ENCODE measurements around the gene DDIT3. TPM values are rescaled to one million over a fixed set of nuclear protein-coding genes. Genes with fewer than 3 reads are reported as not detected.
"Not testable (repeated sequence)": the region's sequence is repeated elsewhere in the genome, so short reads cannot be mapped to it uniquely, and the experiment has no call there.

The DDIT3 gene
- total RNA-seq, result 10 to 100 TPM; 24.9 to 79.8 TPM

- DNase-seq (ENCODE audit: low spot score in 2 of 2) (peak; percentile 99 to 100), ATAC-seq (peak; percentile 73 to 76)
- H3K27ac Mint-ChIP-seq, result peak within 1 kb of the TSS; percentile 100
- H3K36me3 Mint-ChIP-seq, result peaks cover 28 to 39% of the 10 kb centered on the region in 2 donors
- H3K9me3 Mint-ChIP-seq, result no peaks in the 10 kb centered on the region
Observed at GRCh38 chr12:57520053-57520818, at the start of gene DDIT3. Gene DDIT3 (minus strand): TSS chr12:57520514. CDS start chr12:57517406, 3,108 bp downstream.

GRCh38 chr12:57569858-57570257 lies 49.5 kb upstream of the DDIT3 start:
- no peak overlapping the region for H3K27ac Mint-ChIP-seq
- ATAC-seq, result no peak
- H3K9me3 Mint-ChIP-seq, result no peaks in the 10 kb centered on the region
- no peaks in the 10 kb centered on the region for H3K36me3 Mint-ChIP-seq
- no peak for DNase-seq (ENCODE audit: low spot score in 2 of 2)

GRCh38 chr12:57568838-57569237 lies 48.5 kb upstream of the DDIT3 start:
- no peak for DNase-seq (ENCODE audit: low spot score in 2 of 2)
- H3K36me3 Mint-ChIP-seq, result no peaks in the 10 kb centered on the region
- H3K9me3 Mint-ChIP-seq, result no peaks in the 10 kb centered on the region
- no peak overlapping the region for H3K27ac Mint-ChIP-seq
- no peak for ATAC-seq

GRCh38 chr12:57564178-57564740 lies 43.9 kb upstream of the DDIT3 start:
- Mint-ChIP-seq H3K9me3 (no peaks in the 10 kb centered on the region), H3K36me3 (no peaks in the 10 kb centered on the region), H3K27ac (no peak overlapping the region)
- no peak for ATAC-seq
- no peak for DNase-seq (ENCODE audit: low spot score in 2 of 2)

- DNase-seq (ENCODE audit: low spot score in 2 of 2) (no peak), ATAC-seq (no peak)
- no peaks in the 10 kb centered on the region for H3K36me3 Mint-ChIP-seq
- H3K9me3 Mint-ChIP-seq, result no peaks in the 10 kb centered on the region
- no peak overlapping the region for H3K27ac Mint-ChIP-seq
Observed at GRCh38 chr12:57563358-57563757, 43.0 kb upstream of the DDIT3 start.

- DNase-seq (ENCODE audit: low spot score in 2 of 2); H3K27ac Mint-ChIP-seq; H3K36me3 Mint-ChIP-seq; ATAC-seq; H3K9me3 Mint-ChIP-seq: not testable (repeated sequence)
Observed at GRCh38 chr12:57561117-57561516, 40.8 kb upstream of the DDIT3 start.

- ATAC-seq (no peak), DNase-seq (ENCODE audit: low spot score in 2 of 2) (no peak)
- Mint-ChIP-seq H3K9me3 (no peaks in the 10 kb centered on the region), H3K27ac (no peak overlapping the region), H3K36me3 (no peaks in the 10 kb centered on the region)
Observed at GRCh38 chr12:57560516-57560915, 40.2 kb upstream of the DDIT3 start.

- no peaks in the 10 kb centered on the region for H3K9me3 Mint-ChIP-seq
- ATAC-seq, result no peak
- H3K27ac Mint-ChIP-seq, result no peak overlapping the region
- no peak for DNase-seq (ENCODE audit: low spot score in 2 of 2)
- H3K36me3 Mint-ChIP-seq, result no peaks in the 10 kb centered on the region
Observed at GRCh38 chr12:57558864-57559263, 38.5 kb upstream of the DDIT3 start.

- no peak for ATAC-seq
Observed at GRCh38 chr12:57554897-57555296, 34.6 kb upstream of the DDIT3 start.

GRCh38 chr12:57554453-57554852 lies 34.1 kb upstream of the DDIT3 start:
- H3K9me3 Mint-ChIP-seq, result no peaks in the 10 kb centered on the region
- no peak for DNase-seq (ENCODE audit: low spot score in 2 of 2)
- no peaks in the 10 kb centered on the region for H3K36me3 Mint-ChIP-seq
- ATAC-seq, result no peak
- H3K27ac Mint-ChIP-seq, result no peak overlapping the region

More at GRCh38 chr12:57554897-57555296, 34.6 kb upstream of the DDIT3 start:
- no peaks in the 10 kb centered on the region for H3K9me3 Mint-ChIP-seq
- H3K27ac Mint-ChIP-seq, result no peak overlapping the region
- DNase-seq (ENCODE audit: low spot score in 2 of 2), result no peak
- H3K36me3 Mint-ChIP-seq, result no peaks in the 10 kb centered on the region

- DNase-seq (ENCODE audit: low spot score in 2 of 2), result no peak
- no peaks in the 10 kb centered on the region for H3K9me3 Mint-ChIP-seq
- ATAC-seq, result no peak
- H3K27ac Mint-ChIP-seq, result no peak overlapping the region
- H3K36me3 Mint-ChIP-seq, result no peaks in the 10 kb centered on the region
Observed at GRCh38 chr12:57553343-57554202, 33.3 kb upstream of the DDIT3 start.

GRCh38 chr12:57552835-57553313 lies 32.6 kb upstream of the DDIT3 start:
- no peaks in the 10 kb centered on the region for H3K9me3 Mint-ChIP-seq
- no peak for DNase-seq (ENCODE audit: low spot score in 2 of 2)
- H3K36me3 Mint-ChIP-seq, result no peaks in the 10 kb centered on the region
- no peak for ATAC-seq
- H3K27ac Mint-ChIP-seq, result no peak overlapping the region

GRCh38 chr12:57552306-57552651 lies 32.0 kb upstream of the DDIT3 start:
- ATAC-seq, result no peak
- Mint-ChIP-seq H3K9me3 (no peaks in the 10 kb centered on the region), H3K36me3 (peaks cover 0 to 1% of the 10 kb centered on the region in 2 donors), H3K27ac (no peak overlapping the region)
- DNase-seq (ENCODE audit: low spot score in 2 of 2), result no peak

GRCh38 chr12:57551637-57552305 lies 31.5 kb upstream of the DDIT3 start:
- no peak overlapping the region for H3K27ac Mint-ChIP-seq
- peaks cover under 1 to 6% of the 10 kb centered on the region in 2 donors for H3K36me3 Mint-ChIP-seq
- H3K9me3 Mint-ChIP-seq, result no peaks in the 10 kb centered on the region
- DNase-seq (ENCODE audit: low spot score in 2 of 2) (no peak), ATAC-seq (no peak)

- Mint-ChIP-seq H3K27ac (no peak overlapping the region), H3K9me3 (no peaks in the 10 kb centered on the region), H3K36me3 (peaks cover 9 to 15% of the 10 kb centered on the region in 2 donors)
- DNase-seq (ENCODE audit: low spot score in 2 of 2) (no peak), ATAC-seq (no peak)
Observed at GRCh38 chr12:57550641-57551549, 30.6 kb upstream of the DDIT3 start.
